Neutrophil (primary cell): ENCODE data around the gene ZNF385C.
A peak's percentile ranks its signal among the peaks of the same experiment; 100 is the strongest.

Experiments
- H3K27ac ChIP-seq: fragments of 200-600 bp; sonication (generic); 2 replicates; pipeline ENCODE4 v1.5.1; 2016; ENCODE audit warnings: mild to moderate bottlenecking, moderate library complexity
- H3K27me3 ChIP-seq: fragments of 200-600 bp; sonication (generic); 2 replicates; pipeline ENCODE4 v1.6.0; 2016; ENCODE audit warnings: mild to moderate bottlenecking
- H3K36me3 ChIP-seq: fragments of 200-600 bp; sonication (generic); 2 replicates; pipeline ENCODE4 v1.5.1; 2017
- H3K4me1 ChIP-seq, 2 experiments: fragments of 200-600 bp in 1 of 2; sonication (generic) in 1 of 2; 1 replicate in 1 of 2; 2 replicates in 1 of 2; pipeline versions ENCODE4 v1.5.1 to v1.6.1; 2013 to 2016; ENCODE audit warnings: low read depth in 1 of 2, low read length in 1 of 2, mild to moderate bottlenecking in 1 of 2, moderate library complexity in 1 of 2; ENCODE audit not compliant: control insufficient read depth in 1 of 2, insufficient read depth in 1 of 2
- H3K4me3 ChIP-seq, 2 experiments: fragments of 200-600 bp in 1 of 2; sonication (generic) in 1 of 2; 1 replicate in 1 of 2; 2 replicates in 1 of 2; pipeline ENCODE4 v1.5.1; 2013 to 2016; ENCODE audit warnings: low read depth in 1 of 2, low read length in 1 of 2, mild to moderate bottlenecking in 1 of 2, moderate library complexity in 1 of 2
- H3K9me3 ChIP-seq: fragments of 200-600 bp; sonication (generic); 2 replicates; pipeline ENCODE4 v1.5.1; 2016
- TF ChIP-seq, protein P1 (sequence below): fragments of 200-600 bp; sonication (generic); IDR thresholded peaks from 2 replicates; pipeline ENCODE4 v1.5.1; 2016; ENCODE audit warnings: antibody characterized with exemption

The ZNF385C gene

DNA sequence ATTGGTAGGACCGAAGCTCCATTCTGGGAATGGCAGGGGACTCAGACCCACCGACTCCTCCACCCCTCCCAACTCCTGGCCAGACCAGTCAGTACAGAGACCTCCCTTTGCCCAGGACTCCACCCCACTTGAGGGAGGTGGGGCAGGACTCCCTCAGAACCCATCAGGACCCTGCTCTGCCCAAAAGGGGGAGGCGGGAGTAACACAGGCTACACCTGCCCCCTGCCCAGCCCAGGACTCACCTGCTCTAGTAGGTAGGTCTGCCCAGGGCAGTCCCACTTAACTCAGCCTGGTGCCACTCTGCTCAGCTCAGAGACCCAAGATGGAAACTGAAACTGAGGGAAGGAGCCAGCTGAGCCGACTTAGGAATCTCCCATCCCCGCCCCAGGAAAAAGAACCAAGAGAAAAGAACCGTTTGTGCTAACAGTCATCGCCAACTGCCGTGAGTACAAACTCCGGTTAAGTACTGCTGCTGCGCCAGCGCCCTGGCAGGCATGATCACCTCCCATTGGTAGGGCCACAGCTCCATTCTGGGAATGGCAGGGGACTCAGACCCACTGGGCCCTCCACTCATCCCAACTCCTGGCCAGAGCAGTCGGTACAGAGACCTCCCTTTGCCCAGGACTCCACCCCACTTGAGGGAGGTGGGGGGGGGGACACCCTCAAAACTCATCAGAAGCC, 13.7 kb upstream of the ZNF385C start:
- no peaks in the 10 kb centered on the region for H3K27me3 ChIP-seq
- H3K4me3 ChIP-seq = peak overlapping the region; percentile 63 to 68
- H3K36me3 ChIP-seq = peaks cover 4% of the 10 kb centered on the region
- peaks cover 19 to 29% of the 10 kb centered on the region in 2 experiments for H3K4me1 ChIP-seq
- no peaks in the 10 kb centered on the region for H3K9me3 ChIP-seq
- TF ChIP-seq, protein P1, sequence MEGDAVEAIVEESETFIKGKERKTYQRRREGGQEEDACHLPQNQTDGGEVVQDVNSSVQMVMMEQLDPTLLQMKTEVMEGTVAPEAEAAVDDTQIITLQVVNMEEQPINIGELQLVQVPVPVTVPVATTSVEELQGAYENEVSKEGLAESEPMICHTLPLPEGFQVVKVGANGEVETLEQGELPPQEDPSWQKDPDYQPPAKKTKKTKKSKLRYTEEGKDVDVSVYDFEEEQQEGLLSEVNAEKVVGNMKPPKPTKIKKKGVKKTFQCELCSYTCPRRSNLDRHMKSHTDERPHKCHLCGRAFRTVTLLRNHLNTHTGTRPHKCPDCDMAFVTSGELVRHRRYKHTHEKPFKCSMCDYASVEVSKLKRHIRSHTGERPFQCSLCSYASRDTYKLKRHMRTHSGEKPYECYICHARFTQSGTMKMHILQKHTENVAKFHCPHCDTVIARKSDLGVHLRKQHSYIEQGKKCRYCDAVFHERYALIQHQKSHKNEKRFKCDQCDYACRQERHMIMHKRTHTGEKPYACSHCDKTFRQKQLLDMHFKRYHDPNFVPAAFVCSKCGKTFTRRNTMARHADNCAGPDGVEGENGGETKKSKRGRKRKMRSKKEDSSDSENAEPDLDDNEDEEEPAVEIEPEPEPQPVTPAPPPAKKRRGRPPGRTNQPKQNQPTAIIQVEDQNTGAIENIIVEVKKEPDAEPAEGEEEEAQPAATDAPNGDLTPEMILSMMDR = no peak
- peak overlapping the region; percentile 86 for H3K27ac ChIP-seq

DNA sequence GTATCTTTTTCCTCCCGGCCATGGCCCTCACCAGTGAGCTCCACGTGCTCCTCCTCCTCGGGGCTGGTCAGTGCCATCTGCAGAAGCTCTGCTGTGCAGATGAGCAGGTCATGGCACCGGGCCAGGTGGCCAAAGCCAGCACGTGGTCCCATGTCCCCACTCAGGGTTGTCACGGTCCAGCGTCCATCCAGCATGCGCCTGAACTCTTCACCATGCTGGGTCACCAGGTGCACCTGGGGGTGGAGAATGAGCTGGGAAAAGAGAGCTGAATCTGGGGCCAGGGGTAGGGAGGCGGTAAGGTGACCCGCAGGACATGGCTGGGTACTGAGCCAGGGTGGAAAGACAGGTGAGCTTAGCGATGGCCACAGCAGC, 13.0 kb upstream of the ZNF385C start:
- no peak overlapping the region for H3K4me3 ChIP-seq
- H3K27ac ChIP-seq = peak overlapping the region; percentile 86
- peaks cover 4% of the 10 kb centered on the region for H3K36me3 ChIP-seq

DNA sequence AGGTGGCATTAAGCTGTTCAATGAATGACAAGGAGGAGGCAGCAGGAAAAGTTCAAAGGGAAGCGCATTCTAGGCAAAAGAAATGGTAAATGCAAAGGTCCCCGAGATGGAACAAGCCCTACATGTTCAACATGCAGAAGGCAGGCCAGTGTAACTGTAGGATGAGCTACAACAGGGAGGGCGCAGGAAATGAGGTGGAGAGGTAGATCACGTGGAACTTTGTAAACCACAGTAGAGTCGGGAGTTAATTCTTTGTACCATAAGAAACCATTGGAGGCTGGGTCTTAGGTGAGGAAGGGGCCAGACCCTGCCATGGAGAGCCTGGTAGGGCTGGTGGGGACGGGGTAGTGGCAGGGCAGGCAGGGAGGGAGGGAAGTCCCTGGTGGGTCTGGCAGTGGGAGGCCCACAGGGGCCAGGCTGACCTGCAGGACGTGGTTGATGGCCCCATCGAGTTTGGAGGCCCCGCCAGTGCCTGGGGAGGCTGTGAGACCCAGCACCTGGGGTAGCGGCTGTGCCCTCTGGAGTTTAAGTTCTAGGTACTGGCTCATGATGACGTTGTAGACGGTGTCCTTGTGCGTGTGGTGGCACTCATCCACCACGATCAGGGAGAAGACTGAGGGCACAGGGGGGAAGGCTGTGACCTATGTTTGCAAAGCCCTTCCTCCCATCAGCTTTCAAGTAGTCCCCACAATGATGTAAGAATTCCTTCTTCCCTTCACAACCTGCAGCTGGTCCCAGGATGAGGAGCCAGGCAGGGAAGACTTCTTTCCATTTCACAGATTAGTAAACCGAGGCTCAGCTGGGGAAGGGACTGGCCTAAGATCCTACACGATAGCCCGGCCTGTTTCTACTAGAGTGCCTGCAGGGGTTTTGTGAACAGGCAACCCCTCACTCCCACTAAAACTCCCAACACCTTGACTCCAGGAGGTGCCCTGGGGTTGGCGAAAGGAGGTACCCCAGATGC, 12.3 kb upstream of the ZNF385C start:
- peaks cover 4% of the 10 kb centered on the region for H3K36me3 ChIP-seq
- H3K27ac ChIP-seq = no peak overlapping the region
- no peaks in the 10 kb centered on the region for H3K27me3 ChIP-seq
- H3K9me3 ChIP-seq = no peaks in the 10 kb centered on the region
- no peak overlapping the region for H3K4me3 ChIP-seq
- peaks cover 19 to 29% of the 10 kb centered on the region in 2 experiments for H3K4me1 ChIP-seq
- TF ChIP-seq, protein P1 = no peak

More for the DNA sequence above, 13.0 kb upstream of the ZNF385C start:
- H3K4me1 ChIP-seq = peaks cover 19 to 29% of the 10 kb centered on the region in 2 experiments
- H3K27me3 ChIP-seq = no peaks in the 10 kb centered on the region
- no peaks in the 10 kb centered on the region for H3K9me3 ChIP-seq
- TF ChIP-seq, protein P1 = no peak

DNA sequence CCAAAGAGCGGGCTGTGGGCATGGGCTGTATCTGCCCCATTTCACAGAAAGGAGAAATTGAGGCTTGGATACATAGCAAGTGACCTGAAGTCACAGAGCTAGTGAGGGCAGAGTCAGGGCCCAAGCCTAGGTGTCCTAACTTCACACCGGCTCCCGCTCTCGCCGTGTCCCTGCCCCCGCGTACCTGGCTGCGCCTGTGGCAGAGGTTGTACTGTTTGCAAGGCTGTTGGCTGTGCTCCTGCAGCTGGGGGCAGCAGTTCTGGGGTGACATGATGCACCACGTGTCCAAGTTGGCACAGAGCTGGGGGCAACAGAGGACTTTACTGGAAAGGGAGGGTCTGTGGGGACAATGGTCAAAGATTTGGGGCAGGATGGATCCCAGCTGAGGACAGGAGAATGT, 10.8 kb upstream of the ZNF385C start:
- H3K9me3 ChIP-seq = no peaks in the 10 kb centered on the region
- peaks cover 9% of the 10 kb centered on the region for H3K36me3 ChIP-seq
- H3K27ac ChIP-seq = no peak overlapping the region
- no peaks in the 10 kb centered on the region for H3K27me3 ChIP-seq
- H3K4me1 ChIP-seq = peaks cover 19 to 29% of the 10 kb centered on the region in 2 experiments
- H3K4me3 ChIP-seq = no peak overlapping the region
- TF ChIP-seq, protein P1 = no peak

DNA sequence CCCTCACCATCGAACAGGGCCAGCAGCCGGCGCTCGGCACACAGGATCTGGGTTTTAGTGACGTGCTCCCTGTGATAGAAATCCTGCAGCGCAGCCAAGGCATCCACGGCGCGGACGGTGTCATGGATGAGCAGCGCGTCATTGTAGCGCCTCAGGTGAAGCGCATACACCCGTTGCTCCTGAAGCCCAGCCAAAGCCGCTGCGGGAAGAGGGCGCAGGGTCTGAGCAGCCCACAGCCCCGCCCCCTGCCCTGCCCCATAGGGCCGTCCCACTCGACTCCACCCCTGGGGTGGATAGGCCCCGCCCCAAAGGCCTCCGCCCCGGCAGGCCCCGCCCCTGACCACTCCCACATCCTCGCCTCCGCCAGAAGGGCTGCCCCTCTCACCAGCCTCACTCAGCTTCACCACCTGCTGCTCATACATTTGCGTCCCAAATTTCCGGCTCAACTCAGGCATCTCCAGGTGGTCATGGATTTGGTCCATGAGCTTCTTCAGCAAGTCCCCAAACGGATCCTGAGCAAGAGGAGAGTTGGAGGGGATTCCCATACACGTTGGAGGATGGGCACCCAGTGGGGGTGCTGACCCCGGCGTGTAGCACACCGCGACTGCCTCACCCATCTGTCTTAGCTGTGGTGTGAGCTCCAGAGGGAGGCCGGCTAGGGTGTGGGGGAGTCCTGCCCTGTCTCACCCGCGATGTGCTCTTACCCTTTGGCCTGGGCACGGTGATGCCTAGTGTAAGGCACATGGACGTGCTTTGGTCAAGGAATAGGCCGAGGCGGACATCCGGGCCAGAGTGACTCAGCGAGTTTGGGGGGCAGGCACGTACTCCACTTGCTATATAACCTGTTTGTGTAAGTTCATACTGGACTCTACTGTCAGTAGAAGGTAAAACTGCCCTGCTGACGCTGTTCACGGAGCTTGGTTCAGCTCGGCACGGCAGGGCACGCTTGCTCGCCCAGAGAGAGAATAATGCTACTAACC, 9.6 kb upstream of the ZNF385C start:
- H3K4me3 ChIP-seq = peak overlapping the region; percentile 41 to 56
- no peaks in the 10 kb centered on the region for H3K9me3 ChIP-seq
- TF ChIP-seq, protein P1 = no peak

More for the DNA sequence above, 9.6 kb upstream of the ZNF385C start:
- Histone ChIP-seq H3K36me3 (peaks cover 16% of the 10 kb centered on the region), H3K27me3 (no peaks in the 10 kb centered on the region), H3K4me1 (peaks cover 15 to 25% of the 10 kb centered on the region in 2 experiments), H3K27ac (peak overlapping the region; percentile 9)
